GM18499 (cell line): Measurements from ENCODE around the gene IFRD2.
"Not testable (repeated sequence)": the region's sequence is repeated elsewhere in the genome, so short reads cannot be mapped to it uniquely, and the experiment has no call there.

Source experiments
- ATAC-seq: cut with Tn5 transposase; IDR thresholded peaks from one replicate; pipeline ENCODE4 v1.9.1; 2021; ENCODE audit warnings: moderate number of reproducible peaks; ENCODE audit not compliant: insufficient read depth, unreplicated experiment

Gene IFRD2

GRCh38 chr3:50269977-50270413 lies 22.2 kb downstream of the IFRD2 start:
- ATAC-seq: no peak

- ATAC-seq: no peak
These were observed 22.8 kb downstream of the IFRD2 start for GRCh38 chr3:50269460-50269859.

DNA sequence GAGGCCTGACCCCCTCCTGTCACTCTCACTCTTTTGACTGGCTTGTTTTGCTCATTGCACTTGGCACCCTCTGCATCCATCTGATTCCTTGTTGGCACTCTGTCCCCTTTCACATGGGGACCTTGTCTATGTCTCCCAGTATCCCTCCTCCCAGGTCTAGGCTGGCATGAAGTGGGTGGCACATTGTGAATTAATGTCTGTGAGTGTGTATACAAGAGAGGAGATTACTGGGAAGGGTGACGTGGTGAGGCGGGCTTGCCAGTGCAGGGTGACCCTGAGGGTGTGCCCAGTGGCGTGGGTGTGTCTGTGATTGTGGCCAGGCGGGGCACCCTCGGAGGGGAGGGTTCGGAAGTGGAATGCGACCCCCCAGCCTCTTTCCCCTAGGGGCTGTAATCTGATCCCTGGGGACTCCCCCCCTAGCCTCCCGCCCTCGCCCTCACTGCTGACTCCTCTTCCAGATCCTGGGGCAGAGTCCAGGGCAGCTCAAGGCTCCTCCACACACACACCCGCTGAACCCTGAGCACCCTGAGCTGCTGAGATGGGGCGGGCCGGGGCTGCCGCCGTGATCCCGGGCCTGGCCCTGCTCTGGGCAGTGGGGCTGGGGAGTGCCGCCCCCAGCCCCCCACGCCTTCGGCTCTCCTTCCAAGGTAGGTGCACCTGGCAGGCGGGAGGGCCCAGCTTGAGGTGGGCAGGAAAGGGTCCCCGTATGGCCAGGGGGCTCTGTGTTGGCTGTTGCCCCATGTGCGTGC lies 23.4 kb downstream of the IFRD2 start, which contains the start of gene SEMA3B:
SEMA3B (plus strand) TSS at position 445 of the 749 bp plus-strand sequence; CDS start at position 539, 94 bp downstream.
- ATAC-seq: no peak

GRCh38 chr3:50268276-50268675 lies 24.0 kb downstream of the IFRD2 start:
- no peak for ATAC-seq

DNA sequence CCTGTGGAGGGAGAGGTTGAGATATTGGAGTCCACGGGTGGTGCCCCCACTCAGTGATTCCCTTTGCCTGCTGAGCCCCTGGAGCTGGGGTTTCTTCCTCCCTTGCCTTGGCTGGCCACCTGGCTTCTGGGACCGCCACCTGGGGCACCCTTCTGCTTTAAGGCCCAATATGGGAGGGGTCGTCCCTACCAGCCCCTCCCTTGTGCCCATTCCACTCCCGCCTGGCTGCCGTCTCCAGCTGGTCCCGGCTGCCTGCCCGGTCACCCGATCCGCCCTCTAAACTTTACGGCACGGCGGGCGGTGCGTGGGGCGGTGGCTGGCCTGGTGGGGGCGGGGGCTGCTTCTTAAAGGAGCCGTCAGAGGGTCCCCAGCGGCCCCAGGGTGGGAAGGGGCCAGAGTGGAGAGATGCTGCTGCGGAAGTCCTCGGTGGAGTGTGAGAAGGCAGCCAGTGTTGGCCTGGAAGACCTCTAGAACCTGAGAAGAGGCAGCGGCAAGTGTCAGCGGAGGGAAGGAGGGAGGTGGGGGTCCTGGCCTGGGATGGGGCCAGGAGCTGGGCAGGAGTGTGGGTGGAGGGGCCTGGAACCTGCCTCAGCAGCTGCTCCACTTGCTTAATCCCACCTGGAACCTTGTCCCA lies 24.8 kb downstream of the IFRD2 start:
- no peak for ATAC-seq

DNA sequence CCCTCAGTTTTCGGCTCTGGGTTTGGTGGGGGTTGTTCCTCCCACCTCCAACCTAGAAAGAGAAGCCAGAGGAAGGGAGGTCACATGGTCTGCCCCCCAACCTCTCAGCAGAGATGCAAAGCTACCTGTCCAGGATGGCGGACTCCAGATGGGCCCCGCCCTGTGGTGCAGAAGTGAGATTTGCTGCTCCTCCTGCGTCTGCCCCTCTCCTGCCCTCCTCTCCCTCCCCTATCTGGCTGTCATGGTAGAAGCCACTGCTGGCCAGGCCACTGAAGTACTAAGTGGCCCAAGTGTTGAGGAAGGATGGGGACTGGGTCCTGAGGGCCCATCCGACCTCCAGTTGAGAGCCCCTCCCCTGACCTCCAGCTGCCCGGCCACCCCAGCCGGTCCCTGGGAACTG lies 25.4 kb downstream of the IFRD2 start:
- ATAC-seq: no peak

- ATAC-seq: no peak
These were observed 26.2 kb downstream of the IFRD2 start for GRCh38 chr3:50266017-50266416.

DNA sequence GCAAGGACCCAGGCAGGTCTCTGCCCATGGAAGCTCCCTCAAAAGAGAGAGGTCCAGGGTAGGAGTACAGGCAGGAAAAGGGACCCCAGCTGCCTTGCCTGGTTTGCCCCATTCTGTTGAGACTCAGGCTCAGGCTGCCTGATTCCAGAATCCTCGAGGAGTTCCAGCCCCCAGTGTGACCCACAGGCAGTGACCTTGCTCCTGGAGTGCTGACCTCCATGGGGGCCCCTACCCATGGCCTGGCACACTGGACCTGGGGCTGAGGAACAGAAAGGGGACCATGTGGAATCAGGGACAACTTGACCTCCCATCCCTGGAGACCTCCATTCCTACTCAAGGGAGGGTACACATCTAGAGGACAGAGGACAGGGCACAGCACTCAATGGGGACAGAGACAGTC lies 26.7 kb downstream of the IFRD2 start:
- ATAC-seq: no peak

GRCh38 chr3:50264964-50265485 lies 27.2 kb downstream of the IFRD2 start:
- ATAC-seq: no peak

DNA sequence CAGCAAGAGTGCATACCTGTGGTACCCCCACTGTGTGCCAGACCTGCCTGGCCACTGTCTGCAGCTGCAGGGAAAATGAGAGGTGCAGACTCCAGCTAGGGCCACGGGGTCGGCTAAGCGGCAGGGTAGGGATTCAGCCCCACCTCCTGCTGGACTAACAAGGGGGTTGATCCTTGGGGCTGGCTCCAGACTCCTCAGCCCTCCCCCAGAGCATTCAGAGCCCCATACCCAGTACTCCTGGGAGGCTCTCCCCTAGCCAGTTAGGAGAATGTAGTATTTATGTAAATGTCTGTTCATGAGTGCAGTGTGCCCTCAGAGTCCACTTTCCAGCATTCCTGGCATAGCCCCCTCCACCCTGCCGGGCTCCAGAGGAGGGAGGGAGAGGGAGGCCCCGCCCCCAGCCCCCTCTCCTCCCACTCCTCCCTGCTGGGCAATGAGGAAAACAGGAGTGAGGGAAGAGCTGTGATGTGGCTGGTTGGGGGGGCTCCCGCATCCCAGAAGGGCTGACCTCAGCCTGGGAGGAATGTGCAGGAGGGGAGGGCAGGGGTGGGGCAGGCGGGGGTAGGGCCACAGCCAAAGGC lies 27.8 kb downstream of the IFRD2 start:
- no peak for ATAC-seq

GRCh38 chr3:50263478-50264382 lies 28.5 kb downstream of the IFRD2 start:
- ATAC-seq: no peak

DNA sequence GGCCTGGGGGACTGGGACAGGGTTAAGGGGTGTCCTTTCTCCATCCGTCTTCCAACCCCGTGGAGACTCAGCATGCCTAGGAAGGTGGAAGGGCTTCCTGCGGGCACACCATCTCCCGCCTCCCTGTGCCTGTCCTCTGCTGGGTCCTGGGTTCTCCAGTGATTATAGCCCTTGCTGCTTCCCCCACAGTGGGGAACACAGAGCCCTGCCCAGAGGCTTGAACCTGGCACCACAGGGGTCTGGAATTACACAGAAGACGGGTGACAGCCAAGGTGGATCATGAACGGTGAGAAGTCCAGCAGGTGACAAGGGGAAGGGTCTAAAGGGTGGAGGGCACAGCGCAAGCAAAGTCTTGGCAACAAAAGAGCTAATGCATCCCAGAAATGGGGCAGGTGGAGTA lies 29.5 kb downstream of the IFRD2 start:
- ATAC-seq: no peak

GRCh38 chr3:50262200-50262599 lies 30.0 kb downstream of the IFRD2 start:
- ATAC-seq: not testable (repeated sequence)

DNA sequence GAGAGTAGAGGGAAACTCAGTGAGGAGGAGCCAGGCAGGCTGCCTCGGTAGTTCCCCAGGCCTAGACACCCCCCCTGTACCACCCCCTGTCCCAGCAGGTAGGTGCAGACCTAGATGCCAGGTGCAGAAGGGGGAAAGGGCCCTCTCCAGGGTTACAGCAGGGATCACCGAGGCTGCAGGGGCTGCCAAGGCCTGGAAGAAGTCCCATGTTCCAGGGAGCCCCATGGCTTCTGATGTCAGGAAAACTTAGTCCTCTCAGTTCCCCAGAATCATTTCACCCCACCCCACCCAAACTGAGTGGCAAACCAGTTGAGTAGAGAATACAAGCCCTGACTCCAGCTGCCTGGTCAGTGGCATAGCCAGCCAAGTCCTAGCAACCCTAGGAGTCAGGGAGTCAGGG lies 30.7 kb downstream of the IFRD2 start:
- ATAC-seq: no peak

DNA sequence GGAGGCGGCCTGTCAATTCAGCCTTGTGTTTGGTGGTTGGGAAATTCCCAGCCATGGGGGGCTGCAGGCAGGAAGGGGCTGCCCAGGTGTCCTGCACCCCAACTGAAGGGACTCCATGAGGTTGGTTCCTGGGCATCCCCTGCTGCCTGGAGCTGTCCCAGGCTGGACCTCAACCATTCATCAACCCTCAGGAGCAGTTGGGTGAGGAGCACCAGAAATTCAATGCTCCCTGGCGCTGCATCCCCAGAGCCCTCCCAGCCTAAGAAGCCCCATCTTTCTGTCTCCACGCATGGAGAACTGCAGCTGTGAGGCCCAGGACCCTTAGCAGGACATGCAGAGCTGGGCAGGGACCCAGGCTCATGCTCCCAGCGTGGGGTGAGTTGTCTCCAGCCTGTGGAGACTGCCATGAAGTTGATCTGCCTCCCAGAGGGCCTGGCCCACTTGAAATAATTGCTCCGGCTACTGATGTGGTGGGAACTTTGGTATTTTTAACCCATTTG lies 31.2 kb downstream of the IFRD2 start:
- ATAC-seq: no peak

DNA sequence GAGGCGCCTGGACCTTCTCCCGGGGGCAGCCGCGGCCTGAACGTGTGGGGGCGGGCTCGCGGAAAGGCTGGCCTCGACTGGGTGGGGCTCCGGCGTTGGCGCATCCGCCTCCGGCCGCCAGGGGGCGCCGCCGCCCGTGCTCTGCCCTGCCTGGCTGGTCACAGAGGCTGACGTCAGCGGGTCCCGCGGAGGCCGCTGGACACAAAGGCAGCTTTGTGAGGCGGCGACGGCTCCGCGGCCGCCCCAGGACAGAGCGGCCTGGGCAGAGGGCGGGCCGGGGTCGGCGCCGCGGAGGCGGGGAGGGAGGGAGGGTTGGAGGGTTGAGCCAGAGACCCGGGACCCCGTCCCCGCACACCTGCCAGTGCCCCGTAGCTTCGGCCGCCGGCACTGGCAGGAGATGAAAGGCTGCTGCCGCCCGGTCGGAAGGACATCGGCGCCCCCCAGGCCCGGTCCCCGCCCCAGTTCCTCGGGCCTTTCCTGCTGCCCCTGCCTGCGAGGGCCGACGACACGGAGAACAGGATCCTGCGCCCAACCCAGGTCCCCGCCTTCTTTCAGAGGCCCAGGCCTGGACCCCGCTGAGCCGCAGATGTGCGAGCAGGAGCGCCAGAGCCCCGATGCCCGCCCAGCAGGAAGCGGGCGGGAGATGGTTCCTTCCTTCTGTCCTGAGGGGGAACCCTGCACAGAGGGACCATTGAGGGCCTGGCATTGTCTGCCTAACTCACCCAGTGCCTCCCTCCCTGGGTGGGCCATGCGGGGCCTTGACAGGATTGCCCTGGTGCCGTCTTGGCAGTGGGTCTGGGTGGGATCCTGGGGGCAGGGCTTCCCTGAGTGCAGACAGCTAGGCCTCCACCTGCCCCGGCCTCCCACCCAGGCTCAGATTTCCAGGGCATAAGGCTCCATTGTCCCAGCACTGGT lies 31.9 kb downstream of the IFRD2 start:
- ATAC-seq: no peak

DNA sequence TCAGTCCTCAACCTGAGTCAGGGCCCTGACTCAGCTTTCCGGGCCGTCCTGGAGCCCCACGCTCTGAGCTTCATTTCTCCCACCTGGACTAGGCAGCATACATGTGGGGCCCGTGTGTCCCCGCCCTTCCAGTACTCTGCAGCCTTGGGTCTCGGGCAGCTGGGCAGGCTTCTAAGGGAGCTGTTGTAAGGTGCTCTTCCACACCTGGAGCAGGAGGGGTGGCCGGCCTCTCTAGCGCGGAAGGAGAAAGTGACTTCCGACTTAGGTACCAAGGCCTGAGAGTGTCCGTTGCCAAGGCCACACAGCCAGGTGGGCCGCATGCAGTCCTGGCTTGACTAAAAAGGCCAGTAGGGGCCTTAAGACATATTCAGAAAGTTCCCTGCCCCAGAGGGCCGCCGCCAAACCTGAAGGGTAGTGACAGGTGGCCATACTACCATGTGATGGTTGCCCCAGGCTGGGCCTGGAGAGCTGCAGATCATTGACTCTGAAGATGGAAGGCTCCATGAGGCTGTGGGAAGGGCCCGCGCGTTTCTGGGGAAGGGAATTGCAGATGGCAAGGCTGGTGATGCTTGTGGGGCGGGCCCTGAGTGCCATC lies 32.7 kb downstream of the IFRD2 start:
- ATAC-seq: no peak

- no peak for ATAC-seq
These were observed 33.2 kb downstream of the IFRD2 start for GRCh38 chr3:50258979-50259378.
